GM18868 (cell line): ENCODE data around the gene LLGL1.

ENCODE experiments used
- ATAC-seq: cut with Tn5 transposase; IDR thresholded peaks from one replicate; pipeline ENCODE4 v1.9.1; 2021; ENCODE audit warnings: mild to moderate bottlenecking, moderate library complexity; ENCODE audit not compliant: unreplicated experiment

LLGL1 gene

GRCh38 chr17:18250259-18250658, 24.8 kb downstream of the LLGL1 start:
- ATAC-seq, result no peak

GRCh38 chr17:18250708-18251107, 25.3 kb downstream of the LLGL1 start:
- ATAC-seq, result no peak

DNA sequence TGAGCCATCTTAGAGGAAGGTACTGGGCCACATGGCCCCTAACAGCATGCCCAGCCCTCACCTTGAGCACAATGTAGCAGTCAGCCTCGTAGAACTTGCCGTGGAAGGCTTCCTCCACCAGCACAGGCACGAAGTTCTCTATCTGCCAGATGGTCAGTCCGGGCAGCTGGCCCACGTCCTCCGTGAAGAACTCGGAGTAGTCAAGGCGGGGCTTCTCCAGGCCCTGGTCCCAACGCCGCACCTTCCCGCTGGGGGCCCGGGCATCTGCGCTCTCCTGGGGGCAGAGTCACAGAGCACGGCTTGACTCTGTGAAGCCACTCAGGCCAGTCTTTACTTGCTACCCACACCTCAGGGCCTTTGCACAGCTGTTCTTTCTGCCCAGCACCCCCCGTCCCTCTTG, 25.8 kb downstream of the LLGL1 start:
- ATAC-seq, result no peak

DNA sequence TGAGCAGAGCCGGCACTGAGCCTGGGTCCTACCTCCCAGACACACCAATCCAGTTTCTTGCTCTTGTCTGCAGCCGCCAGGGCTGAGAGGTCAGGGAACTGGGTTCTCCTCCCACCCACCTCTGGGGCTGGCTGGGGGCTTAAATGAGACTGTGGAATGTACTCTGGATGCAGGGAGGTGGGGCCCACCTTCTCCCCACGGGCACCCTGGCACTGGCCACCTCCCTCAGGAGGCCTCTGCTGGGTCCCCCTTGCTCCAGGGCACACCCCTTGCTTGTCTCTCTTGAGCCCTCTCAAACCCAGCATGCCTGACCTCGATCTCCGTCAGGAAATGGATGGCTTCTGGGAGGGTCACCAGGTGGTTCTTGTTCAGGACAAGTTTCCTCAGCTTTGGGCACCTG, 26.7 kb downstream of the LLGL1 start:
- ATAC-seq, result no peak

GRCh38 chr17:18253187-18253884, 27.9 kb downstream of the LLGL1 start:
- no peak for ATAC-seq

DNA sequence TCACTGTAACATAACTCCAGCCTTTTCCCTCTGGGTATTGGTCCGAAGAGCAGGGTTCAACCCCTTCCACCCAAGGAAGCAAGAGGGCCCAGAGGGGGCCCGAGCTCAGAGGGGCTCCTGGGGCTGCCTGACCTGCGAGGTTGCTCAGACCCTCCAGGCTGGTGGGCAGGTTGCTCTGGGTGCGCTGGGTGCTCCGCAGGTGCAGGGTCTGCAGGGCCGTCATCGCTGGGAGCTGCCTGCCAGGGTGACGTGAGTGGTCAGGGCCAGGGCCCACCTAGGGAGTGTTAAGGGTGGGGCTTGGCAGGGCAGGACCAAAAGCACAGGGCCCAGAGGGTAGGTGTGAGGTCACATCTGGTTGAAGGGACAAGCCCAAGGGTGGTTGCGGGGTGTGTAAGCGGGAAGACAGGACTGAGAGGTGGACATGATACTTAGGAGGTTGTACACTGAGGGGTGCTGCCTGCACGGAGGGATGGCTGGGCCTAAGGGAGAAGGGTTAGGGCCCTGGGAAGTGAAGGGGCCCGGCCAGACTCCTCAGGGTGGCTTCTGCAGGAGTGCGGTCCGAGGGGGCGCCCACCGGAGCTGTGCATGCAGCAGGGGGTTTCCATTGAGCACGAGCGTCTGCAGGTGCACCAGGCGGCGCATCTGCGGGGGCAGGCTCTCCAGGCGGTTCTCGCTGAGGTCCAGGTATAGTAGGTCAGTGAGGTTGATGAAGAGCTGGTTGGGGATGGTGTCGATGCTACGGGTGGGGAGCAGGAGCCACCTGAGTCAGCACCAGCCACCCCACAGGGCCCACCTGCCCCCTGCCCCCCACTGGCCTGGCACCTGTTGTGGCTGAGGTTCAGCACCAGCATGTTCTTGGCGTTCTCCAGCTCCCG, 28.7 kb downstream of the LLGL1 start:
- ATAC-seq, result no peak

DNA sequence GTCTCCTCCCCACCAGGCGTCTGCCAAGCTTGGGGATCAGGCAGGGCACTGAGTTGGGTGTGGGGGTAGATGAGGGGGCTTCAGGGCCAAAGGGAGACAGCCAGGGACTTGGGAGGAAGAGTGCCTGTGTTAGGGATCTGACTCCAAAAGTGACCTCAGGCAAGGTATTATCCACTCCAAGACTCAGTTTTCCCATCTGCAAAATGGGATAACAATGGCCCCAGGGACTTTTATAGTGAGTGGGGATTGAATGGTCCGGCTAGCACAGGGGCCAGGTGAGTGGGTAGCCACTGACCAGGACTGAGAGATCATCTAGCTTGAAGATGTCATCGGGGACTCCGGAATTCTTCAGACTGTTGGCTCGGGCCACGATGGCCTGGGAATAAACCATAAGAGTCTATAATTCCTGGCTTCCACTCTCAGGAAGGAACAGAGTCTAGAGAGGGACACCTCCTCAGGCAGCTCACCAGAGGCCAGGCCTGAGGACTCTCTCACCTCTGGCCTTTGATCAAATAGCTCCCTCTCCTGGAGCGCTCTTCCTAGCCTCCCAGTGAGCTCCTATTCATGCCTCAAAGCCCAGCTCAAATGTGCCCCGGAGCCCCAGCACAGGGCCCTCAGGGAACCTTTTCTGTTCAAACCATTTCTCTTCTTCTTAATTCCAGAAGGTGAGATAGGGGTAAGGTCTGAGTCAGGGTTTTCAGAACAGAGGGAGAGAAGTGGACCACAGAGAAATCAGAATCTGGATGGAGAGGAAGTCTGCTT, 29.6 kb downstream of the LLGL1 start:
- no peak for ATAC-seq

DNA sequence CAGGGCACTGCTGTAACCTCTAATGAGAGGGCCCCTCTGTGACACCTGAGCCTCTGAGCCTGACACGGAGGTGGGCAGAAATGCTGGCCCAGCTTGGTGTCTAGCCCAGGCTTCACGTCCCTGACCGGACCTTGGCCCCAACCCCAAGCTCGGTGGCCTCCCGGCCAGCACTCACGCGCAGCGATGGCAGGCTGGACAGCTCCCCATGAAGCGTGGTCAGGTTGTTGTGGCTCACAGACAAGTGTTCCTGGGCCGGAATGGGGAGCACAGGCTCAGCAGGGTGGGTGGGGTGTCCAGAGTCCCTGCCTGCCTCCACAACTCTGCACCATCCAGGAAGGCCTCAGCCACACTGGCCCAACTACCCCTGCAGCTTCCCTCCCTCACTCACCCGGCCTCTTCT, 30.9 kb downstream of the LLGL1 start:
- ATAC-seq, result no peak

- ATAC-seq, result no peak
These were observed 31.3 kb downstream of the LLGL1 start for GRCh38 chr17:18256776-18257175.

- no peak for ATAC-seq
These were observed 32.0 kb downstream of the LLGL1 start for GRCh38 chr17:18257268-18257981.

GRCh38 chr17:18257982-18258355, 32.5 kb downstream of the LLGL1 start:
- ATAC-seq, result no peak

GRCh38 chr17:18258356-18259038, 33.1 kb downstream of the LLGL1 start, which contains the start of gene FLII:
TSS of gene FLII (minus strand) at chr17:18258738. CDS start at chr17:18258690, 48 bp downstream.
- no peak for ATAC-seq

DNA sequence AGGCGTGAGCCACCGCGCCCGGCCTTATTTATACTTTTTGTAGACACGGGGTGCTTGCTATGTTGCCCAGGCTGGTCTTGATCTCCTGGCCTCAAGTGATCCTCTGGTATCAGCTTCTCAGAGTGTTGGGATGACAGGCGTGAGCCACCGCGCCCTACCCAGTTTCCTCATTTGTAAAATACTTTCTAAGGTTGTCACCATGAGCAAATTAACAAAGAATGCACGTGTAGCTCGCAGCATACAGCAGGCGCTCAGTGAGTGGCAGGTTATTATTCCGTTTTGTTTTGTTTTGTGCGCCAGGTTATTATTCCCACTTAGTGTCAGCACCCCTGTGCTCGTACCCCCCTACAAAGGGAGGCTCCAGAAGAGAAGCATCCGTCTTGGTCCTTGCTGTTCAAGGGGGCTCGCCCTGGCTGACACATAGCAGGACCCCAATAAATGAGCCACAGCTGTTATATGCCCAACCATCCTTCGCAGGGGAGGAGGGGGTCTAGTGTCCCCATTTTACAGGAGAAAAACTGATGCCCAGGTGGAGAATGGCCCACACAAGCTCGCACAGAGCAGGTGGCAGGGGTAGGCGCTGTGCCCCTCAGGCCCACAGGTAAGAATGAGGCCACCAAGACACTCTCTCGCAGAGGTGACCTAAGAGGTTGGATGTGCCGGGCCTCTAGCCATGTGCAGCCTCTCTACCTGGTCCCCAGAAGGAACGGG, 34.3 kb downstream of the LLGL1 start:
- no peak for ATAC-seq

- peak; percentile 84 for ATAC-seq
These were observed 35.1 kb downstream of the LLGL1 start, which contains the start of gene MIEF2 for GRCh38 chr17:18260332-18261145. TSS of gene MIEF2 (plus strand) at chr17:18260662. CDS start at chr17:18262721, 2,059 bp downstream.

GRCh38 chr17:18261146-18261515, 35.7 kb downstream of the LLGL1 start:
- no peak for ATAC-seq

DNA sequence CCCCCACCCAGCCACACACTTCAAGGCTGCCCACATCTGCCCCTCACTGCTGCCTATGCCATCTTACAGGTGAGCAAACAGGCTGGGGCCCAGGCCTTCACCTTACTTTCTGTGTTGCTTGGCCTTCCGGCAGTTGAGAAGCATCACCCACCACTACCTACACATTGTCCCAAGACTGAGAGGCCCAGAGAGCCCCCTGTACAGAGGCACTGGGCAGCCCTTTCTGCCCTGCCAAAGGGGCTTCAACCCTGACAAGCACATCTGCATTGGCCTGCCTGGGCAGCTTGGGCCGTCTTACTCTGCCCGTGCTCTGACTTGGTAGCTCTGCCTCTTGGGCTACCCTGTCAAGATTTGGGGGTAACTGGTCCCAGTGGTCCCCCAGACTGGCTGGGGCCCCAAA, 36.2 kb downstream of the LLGL1 start:
- ATAC-seq, result no peak

DNA sequence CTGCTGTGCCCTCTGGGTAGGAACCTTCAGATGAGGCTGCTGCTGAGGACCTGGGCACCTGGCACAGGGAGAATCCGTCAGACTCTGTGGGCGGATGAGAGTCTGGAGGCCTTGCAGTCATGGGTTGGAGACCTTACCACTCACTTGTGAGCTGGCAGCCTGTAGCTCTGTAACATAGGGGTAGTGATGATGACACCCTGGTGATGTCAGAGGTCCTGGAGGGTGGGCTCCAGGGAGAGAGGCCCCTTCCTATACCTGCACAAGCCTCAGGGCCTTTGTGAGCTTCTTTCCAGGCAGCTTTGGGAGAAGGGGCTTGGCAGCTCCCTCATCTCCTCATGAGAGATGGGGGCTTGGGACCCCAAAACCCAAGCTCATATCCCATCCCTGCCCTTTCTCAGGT, 36.7 kb downstream of the LLGL1 start:
- no peak for ATAC-seq

DNA sequence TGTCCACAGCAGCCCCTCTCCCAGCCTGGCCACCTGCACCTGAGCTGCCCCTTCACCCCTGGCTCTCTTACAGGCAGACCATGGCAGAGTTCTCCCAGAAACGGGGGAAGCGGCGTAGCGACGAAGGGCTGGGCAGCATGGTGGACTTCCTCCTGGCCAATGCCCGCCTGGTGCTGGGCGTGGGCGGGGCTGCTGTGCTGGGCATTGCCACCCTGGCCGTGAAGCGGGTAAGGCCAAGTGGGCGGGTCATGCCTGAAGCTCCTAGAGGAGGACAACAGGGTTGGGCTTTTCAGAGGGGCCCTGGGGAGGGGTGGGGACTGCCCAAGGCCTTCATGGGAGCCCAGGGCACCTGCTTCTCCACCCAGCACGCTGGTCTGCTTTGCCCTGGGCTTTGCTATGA, 37.2 kb downstream of the LLGL1 start:
- ATAC-seq, result no peak
